T-helper 1 cell (primary cell): Measurements from ENCODE around the gene OR2A42.
"Not testable (repeated sequence)": the region's sequence is repeated elsewhere in the genome, so short reads cannot be mapped to it uniquely, and the experiment has no call there.

Experiments used
- DNase-seq, 5 donors: peaks; one replicate each; pipeline ENCODE4 v3.0.0-alpha.2; 2012 to 2020
- total RNA-seq, 4 donors: gene quantifications; one replicate each; lab custom pipeline; 2026; lab: John Stamatoyannopoulos, UW

The OR2A42 gene, protein sequence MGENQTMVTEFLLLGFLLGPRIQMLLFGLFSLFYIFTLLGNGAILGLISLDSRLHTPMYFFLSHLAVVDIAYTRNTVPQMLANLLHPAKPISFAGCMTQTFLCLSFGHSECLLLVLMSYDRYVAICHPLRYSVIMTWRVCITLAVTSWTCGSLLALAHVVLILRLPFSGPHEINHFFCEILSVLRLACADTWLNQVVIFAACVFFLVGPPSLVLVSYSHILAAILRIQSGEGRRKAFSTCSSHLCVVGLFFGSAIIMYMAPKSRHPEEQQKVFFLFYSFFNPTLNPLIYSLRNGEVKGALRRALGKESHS
- 0 to 0.15 (median 0) reads per million in 4 donors for total RNA-seq

DNA sequence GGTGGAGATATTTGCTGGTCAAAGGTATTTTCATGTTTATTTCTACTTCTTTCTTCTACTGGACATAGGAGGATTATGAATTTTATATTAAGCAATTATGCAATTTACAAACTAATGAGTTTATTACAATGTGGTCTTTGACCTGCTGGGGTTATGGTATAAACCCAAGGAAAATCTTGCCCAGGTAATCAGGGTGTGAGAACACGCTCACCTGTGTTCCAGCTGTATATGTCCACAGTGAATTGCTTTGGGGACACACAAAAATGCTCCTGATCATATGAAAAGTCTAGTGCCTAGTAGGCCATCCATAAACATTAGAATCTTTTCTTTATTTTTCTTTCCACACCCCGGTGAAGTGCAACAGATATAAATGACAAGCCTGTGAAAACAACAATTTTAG, at the start of gene OR2A42:
TSS of gene OR2A42 (minus strand) at position 241 of the 400 bp plus-strand sequence. CDS start 6,762 bp downstream, outside the sequence.
- DNase-seq = not testable (repeated sequence)

DNA sequence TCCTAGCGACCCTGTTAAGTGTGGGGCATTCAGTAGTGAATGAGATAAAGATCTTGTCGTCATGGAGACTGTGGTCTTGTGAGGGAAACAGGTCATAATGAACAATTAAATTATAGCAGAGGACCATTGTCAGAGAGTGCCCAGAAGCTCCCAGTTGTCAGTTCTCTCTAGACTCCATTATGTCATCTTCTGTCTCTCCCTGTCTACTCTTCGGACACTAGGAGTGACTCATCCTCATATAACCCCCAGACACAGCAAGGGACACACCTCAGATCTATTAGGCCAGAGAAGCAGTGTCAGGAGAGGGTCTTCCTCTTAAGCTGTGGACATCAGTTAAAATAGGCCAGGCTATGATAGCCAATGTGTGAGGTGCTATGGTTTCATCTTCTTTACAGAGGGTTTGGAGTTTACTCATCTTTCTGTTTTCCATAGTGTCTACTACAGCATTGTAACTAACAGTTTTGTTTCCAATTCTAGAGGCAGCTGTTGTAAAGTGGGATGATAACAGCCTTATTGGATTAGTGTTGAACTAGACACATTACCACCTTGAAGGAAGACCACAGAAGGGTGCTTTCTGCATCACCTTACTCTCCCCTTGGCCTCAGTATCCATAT, 47.9 kb upstream of the OR2A42 start:
- DNase-seq = not testable (repeated sequence)

DNA sequence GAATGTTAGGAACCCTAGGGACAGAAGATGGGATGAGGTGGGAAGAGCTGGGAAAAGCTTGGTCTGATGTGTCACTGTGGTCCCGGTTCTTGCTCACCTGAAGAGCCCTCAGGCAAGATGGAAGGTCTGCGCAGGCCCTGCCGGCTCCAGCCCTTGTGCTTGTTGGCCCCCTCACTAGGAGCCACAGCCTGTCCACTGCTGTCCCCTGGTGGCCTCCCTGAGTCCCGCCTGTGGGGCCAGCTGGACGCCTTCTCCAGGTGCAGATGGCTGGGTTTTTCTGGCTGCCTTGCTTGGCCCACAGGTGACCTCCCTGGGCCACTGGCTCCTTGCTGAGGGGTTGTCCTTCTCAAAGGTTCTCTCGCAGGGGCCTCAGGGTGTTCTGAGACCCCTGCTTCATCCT, 44.3 kb upstream of the OR2A42 start:
- DNase-seq = not testable (repeated sequence)

DNA sequence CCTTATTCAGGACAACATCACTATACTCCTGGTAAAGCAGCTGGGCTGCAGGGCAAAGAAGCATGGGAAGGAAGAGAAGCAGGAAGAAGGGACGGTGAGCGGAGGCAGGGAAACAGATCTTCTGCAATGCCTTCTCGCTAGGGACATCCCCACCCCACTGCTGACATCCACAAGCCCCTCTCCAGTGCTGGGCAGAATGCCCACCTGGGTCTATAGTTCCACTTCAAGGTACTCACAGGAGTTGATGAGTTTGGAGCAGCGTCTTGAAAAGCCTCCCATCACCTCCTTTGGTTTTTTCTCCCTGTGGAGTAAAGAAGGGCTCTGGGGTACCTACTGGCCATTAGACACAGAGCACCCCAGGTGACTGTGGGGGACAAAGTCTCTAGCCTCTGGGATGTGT, 43.1 kb upstream of the OR2A42 start:
- DNase-seq = not testable (repeated sequence)

DNA sequence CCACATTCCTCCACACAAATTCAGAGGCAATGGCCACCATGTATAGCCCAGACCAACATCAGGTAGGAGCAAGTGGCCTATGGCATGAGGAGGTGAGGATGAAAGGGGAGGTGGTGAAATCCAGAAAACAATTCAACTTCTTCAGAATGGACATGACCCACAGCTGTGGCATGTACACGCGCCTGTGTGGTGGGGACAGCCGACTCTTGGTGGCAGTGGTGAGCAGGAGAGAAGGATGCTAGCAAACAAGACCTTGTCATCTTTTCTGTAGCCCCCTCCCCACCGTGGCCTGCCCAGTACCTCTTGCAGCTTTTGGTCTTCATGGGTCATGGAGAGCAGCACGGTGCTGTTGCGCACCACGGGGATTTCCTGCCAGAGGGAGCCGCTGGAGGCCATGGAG, 42.6 kb upstream of the OR2A42 start:
- DNase-seq = not testable (repeated sequence)

DNA sequence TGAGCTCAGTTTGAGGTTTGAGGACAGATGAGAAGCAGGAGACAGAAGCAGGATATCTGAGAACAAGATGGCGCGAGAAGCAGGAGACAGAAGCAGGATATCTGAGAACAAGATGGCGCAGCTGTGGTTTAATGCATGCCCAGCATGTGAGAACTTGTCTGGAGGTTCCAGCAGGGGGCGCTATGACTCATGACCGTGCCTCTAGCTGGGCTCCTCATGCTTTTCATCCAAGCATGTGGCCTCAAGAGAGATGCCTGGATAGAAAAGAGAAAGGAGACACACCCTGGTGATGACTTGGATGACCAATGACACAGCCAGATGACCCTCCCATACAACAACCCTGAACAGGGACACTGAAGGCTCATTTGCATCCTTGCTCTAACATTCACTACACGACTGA, 40.6 kb upstream of the OR2A42 start:
- not testable (repeated sequence) for DNase-seq

DNA sequence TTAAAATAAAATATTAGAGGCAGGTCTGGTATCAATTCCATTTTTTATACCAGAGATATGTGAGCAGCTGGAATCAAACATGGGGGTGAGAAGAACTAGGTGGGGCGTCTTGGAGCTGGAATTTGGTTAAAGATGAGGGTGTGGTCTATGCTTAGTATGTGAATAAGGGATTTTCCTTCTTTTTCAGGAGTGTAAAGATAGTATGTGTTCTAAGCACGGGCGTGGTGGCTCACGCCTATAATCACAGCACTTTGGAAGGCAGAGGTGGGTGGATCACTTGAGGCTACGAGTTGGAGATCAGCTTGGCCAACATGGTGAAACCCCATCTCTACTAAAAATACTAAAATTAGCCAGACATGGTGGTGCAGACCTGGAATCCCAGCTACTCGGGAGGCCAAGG, 35.9 kb upstream of the OR2A42 start:
- not testable (repeated sequence) for DNase-seq

DNA sequence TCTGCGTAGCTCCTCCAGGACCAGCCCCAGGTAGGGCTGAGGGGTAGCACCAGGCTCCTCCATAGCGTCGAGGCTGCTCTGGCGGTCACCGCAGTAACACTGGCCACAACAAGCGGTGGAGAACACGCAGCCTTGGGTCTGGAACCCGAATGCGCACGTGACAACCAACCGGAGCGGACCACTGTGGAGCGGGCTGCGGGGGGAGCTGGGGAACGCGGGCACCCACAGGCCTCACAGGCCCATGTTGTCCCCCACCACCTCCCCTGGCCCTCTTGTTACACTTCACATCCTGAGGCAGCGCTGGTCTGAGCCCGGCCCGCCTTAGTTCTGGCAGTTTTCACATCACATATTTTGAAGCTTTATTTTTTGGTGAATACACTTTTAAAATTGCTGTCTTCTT, 29.8 kb upstream of the OR2A42 start, which contains the start of gene CTAGE8:
TSS of gene CTAGE8 (minus strand) at position 101 of the 400 bp plus-strand sequence. CDS start at position 63, 38 bp downstream.
- not testable (repeated sequence) for DNase-seq

DNA sequence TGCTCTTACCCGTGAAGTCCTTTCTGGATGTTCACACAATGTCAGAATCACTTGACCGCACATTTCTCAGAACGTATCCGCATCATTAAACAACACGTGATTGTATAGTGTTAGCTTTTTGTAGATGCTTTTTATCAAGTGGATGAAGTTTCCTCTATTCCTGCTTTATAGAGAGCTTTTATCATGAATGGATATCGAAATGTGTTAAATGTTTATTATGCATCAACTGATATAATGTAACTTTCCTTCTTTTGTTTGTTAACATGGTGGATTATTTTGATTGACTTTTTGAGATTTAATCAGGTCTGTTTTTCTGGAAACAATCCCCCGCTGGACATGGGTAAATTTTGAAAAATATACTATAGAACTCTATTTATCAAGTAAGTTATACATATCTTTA, 25.3 kb upstream of the OR2A42 start, which contains the start of gene OR2A7:
TSS of gene OR2A7 (minus strand) at position 101 of the 400 bp plus-strand sequence. CDS start 5,164 bp downstream, outside the sequence.
- DNase-seq = not testable (repeated sequence)

DNA sequence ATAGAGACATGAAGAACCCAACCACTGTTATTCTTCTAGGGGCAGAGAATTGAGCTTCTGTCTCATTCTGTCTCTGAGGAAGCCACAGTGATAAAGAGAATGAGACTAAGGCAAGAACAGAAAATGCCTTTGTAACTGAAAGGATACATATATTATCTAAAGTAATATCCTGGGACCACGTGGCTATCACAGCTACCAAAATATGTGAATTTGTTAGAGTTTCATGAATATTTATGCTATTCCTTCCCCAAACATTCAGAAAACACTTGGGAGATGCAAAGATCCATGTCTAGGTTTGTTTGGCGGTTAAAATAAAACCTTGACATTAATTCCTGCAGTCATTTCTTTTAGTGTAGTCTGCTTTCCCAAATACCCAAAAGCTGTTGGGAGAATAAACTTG, 22.7 kb upstream of the OR2A42 start:
- DNase-seq = not testable (repeated sequence)

DNA sequence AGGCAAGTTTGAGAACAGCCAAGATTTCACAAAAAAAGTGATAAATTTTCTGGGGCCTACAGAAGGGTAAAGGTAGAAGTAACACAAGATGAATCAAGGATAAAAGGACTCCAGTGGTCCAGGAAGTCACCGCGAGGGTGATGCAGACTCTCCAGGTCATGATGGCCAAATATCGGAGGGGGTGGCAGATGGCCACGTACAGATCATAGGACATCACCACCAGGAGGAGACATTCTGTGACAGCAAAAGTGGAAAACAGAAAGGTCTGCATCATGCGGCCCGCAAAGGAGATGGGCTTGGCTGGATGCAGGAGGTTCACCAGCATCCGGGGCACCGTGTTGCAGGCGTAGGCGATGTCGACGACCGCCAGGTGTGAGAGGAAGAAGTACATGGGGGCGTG, 19.7 kb upstream of the OR2A42 start:
- DNase-seq = not testable (repeated sequence)

DNA sequence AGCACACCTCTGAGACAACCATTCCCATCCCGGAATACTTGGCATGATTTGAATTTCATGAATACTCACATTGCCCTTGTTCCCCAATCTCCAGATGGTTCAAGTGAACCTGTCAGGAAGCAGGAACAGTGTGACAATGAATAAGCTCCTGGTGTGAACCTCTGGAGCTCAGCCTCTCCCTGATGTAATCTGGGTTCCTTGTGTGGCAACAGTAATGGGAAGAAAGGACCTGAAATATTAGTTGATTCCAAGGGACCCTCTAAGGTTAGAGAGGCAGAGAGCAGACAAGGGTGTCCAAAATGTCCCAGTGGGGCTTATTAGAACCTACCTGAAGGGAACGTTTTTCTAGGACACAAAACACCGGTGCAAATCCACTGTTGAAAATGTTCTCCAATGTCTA, 16.7 kb upstream of the OR2A42 start:
- no peak for DNase-seq

DNA sequence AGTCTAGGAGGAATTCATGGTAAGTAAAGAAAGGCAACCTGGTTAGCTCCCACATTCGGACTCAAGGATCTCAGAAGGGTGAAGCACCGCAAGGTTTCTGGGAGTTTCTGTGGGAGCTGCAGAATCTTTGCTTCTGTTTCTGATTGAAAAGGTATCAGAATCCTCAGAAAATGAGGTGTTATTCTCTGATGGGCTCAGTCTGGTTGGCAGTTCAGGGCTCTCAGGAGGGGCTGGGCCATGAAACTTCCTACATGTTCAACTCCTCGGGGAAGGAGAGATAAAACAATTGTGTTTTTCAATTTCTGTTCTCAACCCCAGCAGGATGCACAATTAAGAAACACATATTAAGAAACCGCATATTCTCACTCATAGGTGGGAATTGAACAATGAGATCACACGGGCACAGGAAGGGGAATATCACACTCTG, 16.1 kb upstream of the OR2A42 start:
- DNase-seq = no peak

DNA sequence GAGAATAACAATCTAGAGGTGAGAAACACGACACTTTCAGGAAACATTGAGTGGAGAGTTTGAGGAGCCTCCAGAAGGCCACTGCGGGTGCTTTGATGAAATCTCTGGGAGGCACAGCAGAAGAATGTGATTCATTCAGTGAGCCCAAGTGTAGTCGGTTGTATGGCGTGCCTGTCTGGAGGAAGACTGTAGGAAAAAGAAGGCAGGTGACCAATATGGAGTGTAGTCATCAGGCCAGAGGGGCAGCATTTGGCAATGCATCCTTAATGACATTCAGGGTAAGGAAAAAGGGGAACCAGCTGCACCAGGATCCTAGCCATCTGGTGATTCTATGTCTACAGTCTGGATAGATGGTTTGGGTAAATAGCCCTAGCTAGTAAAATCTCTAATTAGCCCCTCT, 12.9 kb upstream of the OR2A42 start:
- DNase-seq = not testable (repeated sequence)

DNA sequence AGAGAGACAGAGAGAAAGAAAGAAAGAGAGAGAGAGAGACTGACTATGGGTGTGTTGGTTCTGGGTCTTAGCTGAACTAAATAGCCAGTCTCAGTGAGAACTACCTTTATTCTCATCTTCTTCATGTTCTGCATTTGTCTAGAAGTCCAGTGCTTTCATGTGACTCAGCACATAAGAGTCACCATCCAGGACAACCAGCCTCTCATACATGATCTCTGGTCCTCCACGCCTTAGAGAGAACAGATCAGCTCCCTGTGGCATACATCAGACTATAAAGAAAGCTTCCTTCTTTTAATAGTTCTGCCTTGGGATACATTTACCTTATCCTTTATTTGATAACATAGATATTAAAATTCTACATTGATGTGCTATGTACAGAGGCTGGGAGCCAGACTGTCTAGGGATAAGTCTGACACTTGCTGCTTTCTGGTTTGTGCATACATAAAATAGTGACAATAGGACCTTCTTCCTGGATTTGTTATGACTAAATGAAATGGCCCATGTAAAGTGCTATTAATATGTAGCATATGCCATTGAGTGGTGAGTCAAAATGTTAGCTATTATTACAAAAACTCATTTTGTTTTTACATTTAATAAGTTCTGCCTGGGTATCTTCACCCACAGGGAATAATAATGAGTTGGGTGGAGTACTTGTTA, 8.4 kb upstream of the OR2A42 start:
- DNase-seq = not testable (repeated sequence)

DNA sequence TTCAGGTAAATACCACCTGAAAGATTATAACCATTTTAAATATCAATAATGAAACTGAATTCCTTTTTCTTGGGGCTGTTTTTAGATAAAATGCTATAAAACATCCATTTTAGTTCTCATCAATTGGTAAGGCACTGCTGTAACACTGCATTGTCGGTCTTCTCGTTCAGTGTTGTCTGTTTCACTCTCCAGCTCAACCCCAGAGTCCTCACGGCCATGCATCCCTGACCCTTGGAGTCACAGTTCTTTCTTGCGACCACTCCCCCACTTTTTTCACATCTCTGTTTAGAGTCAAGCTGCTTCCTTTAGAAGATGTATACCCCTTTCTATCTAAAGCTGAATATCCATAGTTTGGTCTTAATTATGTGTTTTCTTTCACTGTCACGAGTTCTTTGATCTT, 7.6 kb upstream of the OR2A42 start:
- not testable (repeated sequence) for DNase-seq

DNA sequence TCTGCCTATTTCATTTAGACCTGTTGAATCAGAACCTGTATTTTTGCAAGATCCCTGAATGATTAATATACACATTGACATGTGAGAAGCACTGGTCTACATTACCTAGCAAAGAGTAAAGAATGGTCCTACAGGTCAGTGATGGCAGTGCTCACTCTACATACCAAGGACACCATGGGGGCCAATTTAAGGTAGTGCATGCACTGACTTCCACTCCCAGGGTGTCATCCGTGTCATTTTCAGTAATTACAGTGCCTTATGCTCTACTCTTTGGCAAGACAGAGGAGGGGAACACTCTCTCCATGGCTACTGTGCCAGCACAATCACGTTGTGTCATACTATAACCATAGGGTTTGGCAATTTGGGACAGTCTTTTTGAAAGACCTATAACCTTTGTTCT, 6.0 kb upstream of the OR2A42 start:
- not testable (repeated sequence) for DNase-seq

DNA sequence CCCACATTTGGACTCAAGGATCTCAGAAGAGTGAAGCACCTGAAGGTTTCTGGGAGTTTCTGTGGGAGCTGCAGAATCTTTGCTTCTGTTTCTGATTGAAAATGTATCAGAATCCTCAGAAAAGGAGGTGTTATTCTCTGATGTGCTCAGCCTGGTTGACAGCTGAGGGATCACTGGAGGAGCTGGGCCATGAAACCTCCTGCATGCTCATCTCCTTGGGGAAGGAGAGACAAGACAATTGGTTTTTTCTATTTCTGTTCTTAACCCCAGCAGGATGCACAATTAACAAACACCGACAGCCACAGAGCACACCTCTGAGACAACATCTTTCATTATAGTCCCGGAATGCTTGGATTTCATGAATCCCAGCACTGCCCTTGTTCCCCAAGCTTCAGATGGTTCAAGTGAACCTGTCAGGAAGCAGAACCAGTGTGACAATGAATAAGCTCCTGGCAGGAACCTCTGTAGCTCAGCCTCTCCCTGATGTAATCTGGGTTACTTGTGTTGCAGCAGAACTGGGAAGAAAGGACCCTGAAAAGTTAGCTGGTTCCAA, 799 bp downstream of the OR2A42 start:
- DNase-seq = not testable (repeated sequence)

DNA sequence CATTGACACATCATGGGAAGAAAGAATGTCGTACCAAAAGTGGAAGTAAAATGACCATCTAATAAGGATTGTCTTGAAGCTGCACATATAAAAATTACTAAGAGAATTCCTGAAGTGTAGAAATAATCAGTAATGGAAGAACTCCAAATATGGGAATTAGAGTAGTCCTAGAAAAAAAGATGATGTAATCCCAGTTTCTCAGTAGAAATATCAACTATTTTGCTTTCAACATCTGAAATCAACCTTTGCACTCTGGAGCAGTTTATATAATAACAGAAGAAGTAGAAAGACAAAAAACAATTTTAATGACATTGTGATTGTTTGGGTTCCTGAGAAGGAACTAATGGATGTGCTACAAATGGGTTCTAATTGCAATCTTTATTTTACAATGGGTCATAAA, 6.4 kb downstream of the OR2A42 start:
- not testable (repeated sequence) for DNase-seq

DNA sequence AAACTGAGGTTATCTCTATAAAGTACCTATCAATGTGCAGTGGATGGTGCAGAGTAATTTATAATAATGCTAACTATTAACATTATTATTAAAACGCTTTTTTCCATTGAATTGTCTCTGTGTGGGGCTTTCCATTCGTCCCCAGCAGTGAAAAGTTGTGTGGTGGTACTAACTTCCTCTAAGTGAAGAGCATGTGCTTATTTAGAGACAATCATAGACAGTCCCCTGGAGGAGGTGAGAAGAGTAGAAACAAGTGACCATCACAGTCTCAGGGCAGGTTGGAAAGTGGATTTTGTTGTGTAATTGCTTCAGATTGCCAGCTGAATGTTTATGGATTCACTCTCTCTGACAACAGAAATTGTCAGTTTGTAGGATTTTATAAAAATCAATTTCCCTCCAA, 8.4 kb downstream of the OR2A42 start:
- DNase-seq = not testable (repeated sequence)

DNA sequence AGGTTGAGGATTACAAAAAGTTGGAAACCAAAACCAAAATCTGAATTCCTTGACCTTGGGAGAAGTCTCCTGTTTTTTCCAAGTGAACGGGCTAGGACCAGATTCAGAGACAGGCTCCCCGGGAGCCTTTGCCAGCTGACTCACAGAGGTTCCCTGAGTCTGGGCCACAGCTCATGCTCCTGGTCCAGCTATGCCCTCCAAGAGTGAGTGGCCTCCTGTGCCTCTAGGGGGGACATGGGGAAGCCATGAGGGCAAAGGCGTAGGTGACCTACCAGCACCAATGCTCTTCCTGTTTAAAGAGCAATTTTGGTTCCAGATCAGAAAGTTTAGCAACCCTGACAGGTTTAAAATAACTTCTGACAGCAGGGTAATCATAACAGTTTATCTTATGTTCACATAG, 10.6 kb downstream of the OR2A42 start:
- DNase-seq = not testable (repeated sequence)

DNA sequence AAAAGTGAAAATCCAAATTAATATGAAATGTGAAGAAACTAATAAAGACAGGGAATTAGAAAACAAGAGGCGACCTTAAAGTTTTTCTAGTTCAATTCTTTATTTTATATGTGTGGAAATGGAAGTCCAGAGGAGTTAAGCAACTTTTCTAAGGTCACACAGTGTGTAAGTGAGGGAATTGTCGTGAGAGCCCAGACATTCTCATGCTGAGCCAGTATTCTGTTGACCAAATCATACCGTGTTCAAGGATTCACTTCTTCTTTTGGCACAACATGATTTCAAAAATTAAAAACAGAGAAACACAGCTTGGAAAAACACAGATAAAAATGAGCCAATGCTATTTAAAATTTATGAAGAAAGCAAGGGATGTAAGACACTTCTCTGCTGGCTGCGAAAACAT, 12.5 kb downstream of the OR2A42 start:
- DNase-seq = not testable (repeated sequence)

DNA sequence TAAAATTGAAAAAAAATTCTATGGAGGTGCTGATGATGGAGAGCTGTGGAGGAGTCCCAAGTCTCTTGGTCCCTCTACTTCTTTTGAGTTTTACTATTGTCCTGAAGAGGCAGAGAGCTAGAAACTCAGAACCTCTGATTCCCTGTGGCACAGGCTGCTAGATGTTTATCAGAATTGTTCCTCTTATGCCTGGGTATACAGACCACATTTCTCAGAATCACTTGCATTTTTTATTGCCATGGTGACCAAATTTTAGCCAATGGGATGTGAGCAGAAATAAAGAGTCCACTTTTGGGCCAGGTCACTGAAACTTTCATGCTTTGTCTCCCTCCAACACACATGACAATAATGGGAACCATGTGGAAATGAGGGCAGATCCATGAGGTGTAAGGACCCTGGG, 15.7 kb downstream of the OR2A42 start:
- not testable (repeated sequence) for DNase-seq
